Osteoblast (primary cell): ENCODE results near the gene MDFIC. TPM values are rescaled to one million over a fixed set of nuclear protein-coding genes. Genes with fewer than 3 reads are reported as not detected.

ENCODE experiments used
- DNase-seq: peaks from one replicate; pipeline ENCODE4 v3.0.0; 2011; ENCODE audit warnings: low spot score, mixed read lengths; ENCODE audit not compliant: insufficient read length; ENCODE audit errors: missing footprints
- H2AFZ ChIP-seq: 2 replicates; pipeline ENCODE4 v1.6.0; 2011; ENCODE audit warnings: mild to moderate bottlenecking, low read length
- H3K27ac ChIP-seq: 2 replicates; pipeline ENCODE4 v1.5.1; 2011; ENCODE audit warnings: mild to moderate bottlenecking, low read depth, low read length, moderate library complexity
- H3K27me3 ChIP-seq: 2 replicates; pipeline ENCODE4 v1.6.0; 2012; ENCODE audit warnings: mild to moderate bottlenecking, control low read depth, inconsistent platforms, low read length, moderate library complexity; ENCODE audit not compliant: insufficient read depth
- H3K36me3 ChIP-seq: 2 replicates; pipeline ENCODE4 v1.5.1; 2011; ENCODE audit warnings: mild to moderate bottlenecking, low read length, control low read depth, moderate library complexity; ENCODE audit not compliant: insufficient read depth
- H3K4me1 ChIP-seq: 2 replicates; pipeline ENCODE4 v1.5.1; 2011; ENCODE audit warnings: mild to moderate bottlenecking, low read length, control low read depth, moderate library complexity; ENCODE audit not compliant: insufficient read depth
- H3K4me2 ChIP-seq: 2 replicates; pipeline ENCODE4 v1.6.0; 2011; ENCODE audit warnings: mild to moderate bottlenecking, low read length; ENCODE audit not compliant: insufficient read depth
- H3K4me3 ChIP-seq: fragments of 200-600 bp; sonication (generic); 3 replicates; pipeline ENCODE4 v1.5.1; 2012; ENCODE audit warnings: mild to moderate bottlenecking, low read length, inconsistent platforms; ENCODE audit not compliant: insufficient read depth
- H3K79me2 ChIP-seq: 2 replicates; pipeline ENCODE4 v1.6.0; 2012; ENCODE audit warnings: mild to moderate bottlenecking, low read length, control low read depth, inconsistent platforms; ENCODE audit not compliant: insufficient read depth
- H3K9me3 ChIP-seq: 2 replicates; pipeline ENCODE4 v1.5.1; 2011; ENCODE audit warnings: low read depth, low read length, control low read depth
- H4K20me1 ChIP-seq: 2 replicates; pipeline ENCODE4 v1.6.0; 2012; ENCODE audit warnings: mild to moderate bottlenecking, low read length, control low read depth; ENCODE audit not compliant: insufficient read depth
- total RNA-seq: library from RNA; depleted of rRNA; stranded (reverse); fragments of >200 nt; gene quantifications from 2 replicates; pipeline ENCODE4 v1.2.3, GENCODE V29; 2012
- TF ChIP-seq, protein P1 (sequence below): IDR thresholded peaks from 2 replicates; pipeline ENCODE4 v1.5.1; 2011; ENCODE audit warnings: mild to moderate bottlenecking, low read depth, low read length, moderate library complexity; ENCODE audit errors: extremely low read depth

Gene MDFIC
- total RNA-seq, 1 donor: 68.8 TPM

DNA sequence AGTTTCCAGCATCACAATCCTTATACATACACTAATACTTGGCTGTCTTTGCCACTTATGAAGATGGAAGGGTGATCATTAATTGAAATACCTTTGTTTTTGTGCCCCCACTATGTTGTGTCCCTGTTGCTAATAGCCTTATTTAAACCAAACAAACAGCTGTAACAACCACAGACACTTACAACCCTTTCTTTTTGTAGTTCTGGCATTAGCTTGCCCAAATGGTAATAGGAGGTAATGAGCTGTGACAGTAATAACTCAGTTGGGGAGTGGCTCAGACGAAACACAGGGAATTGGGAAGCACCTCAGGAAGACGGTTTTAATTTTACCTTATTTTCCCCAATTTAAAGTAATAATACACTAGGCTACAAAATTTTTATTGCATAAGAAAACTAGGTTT, 83.4 kb downstream of the MDFIC start:
- TF ChIP-seq, protein P1, sequence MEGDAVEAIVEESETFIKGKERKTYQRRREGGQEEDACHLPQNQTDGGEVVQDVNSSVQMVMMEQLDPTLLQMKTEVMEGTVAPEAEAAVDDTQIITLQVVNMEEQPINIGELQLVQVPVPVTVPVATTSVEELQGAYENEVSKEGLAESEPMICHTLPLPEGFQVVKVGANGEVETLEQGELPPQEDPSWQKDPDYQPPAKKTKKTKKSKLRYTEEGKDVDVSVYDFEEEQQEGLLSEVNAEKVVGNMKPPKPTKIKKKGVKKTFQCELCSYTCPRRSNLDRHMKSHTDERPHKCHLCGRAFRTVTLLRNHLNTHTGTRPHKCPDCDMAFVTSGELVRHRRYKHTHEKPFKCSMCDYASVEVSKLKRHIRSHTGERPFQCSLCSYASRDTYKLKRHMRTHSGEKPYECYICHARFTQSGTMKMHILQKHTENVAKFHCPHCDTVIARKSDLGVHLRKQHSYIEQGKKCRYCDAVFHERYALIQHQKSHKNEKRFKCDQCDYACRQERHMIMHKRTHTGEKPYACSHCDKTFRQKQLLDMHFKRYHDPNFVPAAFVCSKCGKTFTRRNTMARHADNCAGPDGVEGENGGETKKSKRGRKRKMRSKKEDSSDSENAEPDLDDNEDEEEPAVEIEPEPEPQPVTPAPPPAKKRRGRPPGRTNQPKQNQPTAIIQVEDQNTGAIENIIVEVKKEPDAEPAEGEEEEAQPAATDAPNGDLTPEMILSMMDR: no peak
- peaks cover 25% of the 10 kb centered on the region for H3K4me1 ChIP-seq
- H4K20me1 ChIP-seq: peaks cover 2% of the 10 kb centered on the region
- no peak for DNase-seq
- H3K27me3 ChIP-seq: no peaks in the 10 kb centered on the region
- H2AFZ ChIP-seq: no peak overlapping the region
- no peaks in the 10 kb centered on the region for H3K36me3 ChIP-seq
- no peaks in the 10 kb centered on the region for H3K9me3 ChIP-seq
- no peak overlapping the region for H3K27ac ChIP-seq
- no peak overlapping the region for H3K4me3 ChIP-seq
- peaks cover 18% of the 10 kb centered on the region for H3K79me2 ChIP-seq
- H3K4me2 ChIP-seq: no peak overlapping the region

- H3K27ac ChIP-seq: no peak overlapping the region
- peaks cover 2% of the 10 kb centered on the region for H4K20me1 ChIP-seq
- no peak overlapping the region for H3K4me3 ChIP-seq
- no peak for DNase-seq
- TF ChIP-seq, protein P1: no peak
- H3K36me3 ChIP-seq: no peaks in the 10 kb centered on the region
- H3K4me2 ChIP-seq: no peak overlapping the region
- H2AFZ ChIP-seq: no peak overlapping the region
- peaks cover 26% of the 10 kb centered on the region for H3K4me1 ChIP-seq
- H3K79me2 ChIP-seq: peaks cover 17% of the 10 kb centered on the region
- H3K27me3 ChIP-seq: no peaks in the 10 kb centered on the region
- H3K9me3 ChIP-seq: no peaks in the 10 kb centered on the region
Measured at GRCh38 chr7:115005953-115006352, 84.1 kb downstream of the MDFIC start.

DNA sequence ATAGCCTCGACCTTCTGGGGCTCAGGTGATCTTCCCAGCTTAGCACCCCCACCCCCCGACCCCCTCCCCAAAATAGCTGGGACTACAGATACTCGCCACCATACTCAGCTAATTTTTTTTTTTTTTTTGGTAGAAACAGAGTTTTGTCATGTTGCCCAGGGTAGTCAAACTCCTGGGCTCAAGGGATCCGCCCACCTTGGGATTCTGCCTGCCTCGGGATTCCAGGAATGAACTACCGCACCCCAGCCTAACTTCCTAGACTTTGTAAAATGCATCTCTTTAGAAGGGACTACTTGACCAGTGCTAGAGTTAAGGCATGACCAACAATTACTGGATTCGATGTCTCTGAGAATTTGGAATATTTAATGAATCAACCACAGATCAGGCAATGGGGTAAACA, 85.9 kb downstream of the MDFIC start:
- Histone ChIP-seq H3K27me3 (no peaks in the 10 kb centered on the region), H3K4me3 (no peak overlapping the region), H3K4me1 (peaks cover 26% of the 10 kb centered on the region), H3K27ac (no peak overlapping the region), H3K79me2 (peaks cover 23% of the 10 kb centered on the region), H3K36me3 (no peaks in the 10 kb centered on the region), H4K20me1 (peaks cover 2% of the 10 kb centered on the region), H2AFZ (no peak overlapping the region), H3K4me2 (peak overlapping the region; percentile 66), H3K9me3 (no peaks in the 10 kb centered on the region)
- TF ChIP-seq, protein P1: no peak
- no peak for DNase-seq

GRCh38 chr7:115008465-115009114, 86.7 kb downstream of the MDFIC start:
- no peaks in the 10 kb centered on the region for H3K9me3 ChIP-seq
- H4K20me1 ChIP-seq: peaks cover 2% of the 10 kb centered on the region
- H3K27ac ChIP-seq: peak overlapping the region; percentile 14
- peak overlapping the region; percentile 66 for H3K4me2 ChIP-seq
- DNase-seq: no peak
- TF ChIP-seq, protein P1: no peak
- H3K4me3 ChIP-seq: peak overlapping the region; percentile 1
- peaks cover 21% of the 10 kb centered on the region for H3K79me2 ChIP-seq
- no peak overlapping the region for H2AFZ ChIP-seq
- no peaks in the 10 kb centered on the region for H3K36me3 ChIP-seq
- peaks cover 26% of the 10 kb centered on the region for H3K4me1 ChIP-seq
- no peaks in the 10 kb centered on the region for H3K27me3 ChIP-seq
